Measurements from ENCODE around the gene KRTAP4-9.
"Not testable (repeated sequence)": the region's sequence is repeated elsewhere in the genome, so short reads cannot be mapped to it uniquely, and the experiment has no call there.

The KRTAP4-9 gene

GRCh38 chr17:41133880-41134735, 28.9 kb downstream of the KRTAP4-9 start:
- DNase-seq, result no peak

GRCh38 chr17:41139865-41140264, 34.7 kb downstream of the KRTAP4-9 start:
- DNase-seq, result not testable (repeated sequence)

DNA sequence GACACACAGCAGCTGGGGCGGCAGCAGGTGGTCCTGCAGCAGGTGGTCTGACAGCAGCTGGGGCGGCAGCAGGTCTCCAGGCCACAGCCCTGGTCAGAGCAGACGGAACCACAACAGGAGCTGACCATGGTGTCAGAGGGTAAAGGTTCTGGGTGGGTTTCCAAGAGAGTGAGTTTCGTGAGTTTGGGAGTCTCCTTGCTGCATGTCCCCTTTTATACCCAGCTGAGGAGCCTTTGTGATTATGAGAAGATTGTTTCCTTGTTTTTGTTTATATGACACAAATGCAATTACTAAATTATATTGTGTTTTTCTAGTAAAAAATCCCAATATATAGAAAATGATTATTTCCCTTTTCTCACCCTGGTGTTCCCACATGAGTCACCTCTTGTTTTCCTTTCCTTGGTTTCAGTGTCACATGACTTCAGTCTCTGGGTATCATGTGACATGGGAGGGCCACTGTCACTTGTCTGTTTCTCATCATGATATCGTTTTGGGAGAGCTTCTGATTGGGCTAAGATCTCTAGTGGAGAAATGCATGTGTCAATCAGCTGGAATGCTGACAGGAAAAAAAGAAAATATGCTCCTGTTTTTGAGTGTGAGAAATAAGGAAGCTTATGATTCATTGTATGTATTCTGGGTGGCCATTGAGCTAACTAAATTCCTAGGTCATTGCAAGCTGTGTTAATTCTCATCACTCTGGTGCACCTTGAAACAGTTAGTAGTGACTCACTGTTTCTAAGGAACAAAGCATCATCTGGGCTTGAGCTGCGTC, 35.4 kb downstream of the KRTAP4-9 start, which contains the start of gene KRTAP4-6:
TSS of gene KRTAP4-6 (minus strand) at position 185 of the 772 bp plus-strand sequence. CDS start at position 128, 57 bp downstream.
- no peak for DNase-seq

DNA sequence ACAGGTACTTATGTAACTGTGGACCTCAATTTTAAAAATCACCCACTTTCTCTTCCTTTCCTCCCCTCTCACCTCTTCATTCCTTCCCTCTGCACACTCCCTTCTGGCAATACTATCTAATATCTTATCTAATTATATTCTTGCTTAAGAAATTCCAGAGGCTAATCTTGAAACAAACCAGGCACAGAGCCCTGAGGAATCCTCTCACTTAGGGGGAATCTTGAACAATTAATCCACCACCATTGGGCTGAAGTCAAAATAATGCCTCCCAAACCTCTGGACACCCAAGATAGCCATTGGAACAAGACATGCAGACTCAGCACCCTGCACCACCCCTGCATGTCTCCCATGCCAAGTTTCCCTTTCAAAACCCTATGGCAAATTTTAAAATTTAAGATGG, 36.2 kb downstream of the KRTAP4-9 start:
- DNase-seq, result no peak

GRCh38 chr17:41144846-41145245, 39.7 kb downstream of the KRTAP4-9 start:
- no peak for DNase-seq

GRCh38 chr17:41145261-41145660, 40.1 kb downstream of the KRTAP4-9 start:
- no peak for DNase-seq

- DNase-seq, result no peak
Measured at GRCh38 chr17:41147531-41148204, 42.5 kb downstream of the KRTAP4-9 start.

DNA sequence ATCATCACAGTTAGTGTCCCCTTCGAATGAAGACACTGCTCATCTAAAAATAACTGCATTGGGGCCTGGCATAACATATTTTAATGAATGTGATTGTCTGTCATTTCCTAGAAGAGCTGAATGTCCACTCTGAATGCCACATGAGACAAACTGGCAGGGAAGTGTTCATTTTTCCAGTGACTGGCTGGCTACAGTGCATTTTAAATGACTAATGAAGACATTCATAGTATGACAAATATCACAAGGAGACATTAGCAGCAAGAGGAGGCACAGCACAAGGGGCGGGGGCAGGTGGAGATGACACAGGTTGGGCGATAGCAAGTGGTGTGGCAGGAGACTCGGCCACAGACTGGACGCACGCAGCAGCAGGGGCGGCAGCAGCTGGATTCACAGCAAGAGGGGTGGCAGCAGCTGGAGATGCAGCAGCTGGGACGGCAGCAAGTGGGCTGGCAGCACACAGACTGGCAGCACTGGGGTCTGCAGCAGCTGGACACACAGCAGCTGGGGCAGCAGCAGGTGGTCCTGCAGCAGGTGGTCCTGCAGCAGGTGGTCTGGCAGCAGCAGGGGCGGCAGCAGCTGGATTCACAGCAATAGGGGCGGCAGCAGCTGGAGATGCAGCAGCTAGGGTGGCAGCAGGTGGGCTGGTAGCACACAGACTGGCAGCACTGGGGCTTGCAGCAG, 43.9 kb downstream of the KRTAP4-9 start:
- DNase-seq, result not testable (repeated sequence)

DNA sequence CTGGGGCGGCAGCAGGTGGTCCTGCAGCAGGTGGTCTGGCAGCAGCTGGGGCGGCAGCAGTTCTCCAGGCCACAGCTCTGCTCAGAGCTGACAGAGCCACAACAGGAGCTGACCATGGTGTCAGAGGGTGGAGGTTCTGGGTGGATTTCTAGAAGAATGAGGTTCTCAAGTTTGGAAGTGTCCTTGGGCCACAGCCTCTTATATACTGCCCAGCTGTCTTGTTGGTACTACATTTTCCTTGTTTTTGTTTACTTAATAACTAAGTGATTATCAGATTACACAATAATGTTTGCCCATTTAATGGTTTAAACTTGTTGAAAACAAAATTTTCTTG, 44.4 kb downstream of the KRTAP4-9 start, which contains the start of gene KRTAP4-5:
TSS of gene KRTAP4-5 (minus strand) at position 174 of the 334 bp plus-strand sequence. CDS start at position 116, 58 bp downstream.
- DNase-seq, result no peak

- no peak for DNase-seq
Measured at GRCh38 chr17:41150026-41150425, 44.8 kb downstream of the KRTAP4-9 start.

DNA sequence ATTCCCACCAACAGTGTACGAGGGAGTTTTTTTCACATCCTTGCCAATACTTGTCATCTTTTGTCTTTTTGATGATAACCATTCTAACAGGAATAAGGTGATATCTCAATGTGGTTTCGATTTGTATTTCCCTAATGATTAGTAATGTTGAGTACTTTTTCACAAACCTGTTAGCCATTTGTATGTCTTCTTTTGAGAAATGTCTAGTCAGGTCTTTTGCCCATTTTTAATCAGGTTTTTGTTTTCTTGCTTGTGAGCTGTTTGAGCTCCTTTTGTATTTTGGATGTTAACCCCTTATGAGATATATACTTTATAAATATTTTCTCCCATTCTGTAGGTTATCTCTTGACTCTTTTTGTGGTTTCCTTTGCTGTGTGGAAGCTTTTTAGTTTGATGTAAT, 46.3 kb downstream of the KRTAP4-9 start:
- DNase-seq, result no peak

- no peak for DNase-seq
Measured at GRCh38 chr17:41153856-41154255, 48.7 kb downstream of the KRTAP4-9 start.

All from SHP77 treated with DMSO at 0.1 percent for 48 hours (cell line).